GM21447 (cell line): ENCODE results near the gene HELZ.
"Not testable (repeated sequence)": the region's sequence is repeated elsewhere in the genome, so short reads cannot be mapped to it uniquely, and the experiment has no call there.

Source experiments
- ATAC-seq: cut with Tn5 transposase; IDR thresholded peaks from one replicate; pipeline ENCODE4 v1.9.1; 2021; ENCODE audit not compliant: unreplicated experiment

The HELZ gene

DNA sequence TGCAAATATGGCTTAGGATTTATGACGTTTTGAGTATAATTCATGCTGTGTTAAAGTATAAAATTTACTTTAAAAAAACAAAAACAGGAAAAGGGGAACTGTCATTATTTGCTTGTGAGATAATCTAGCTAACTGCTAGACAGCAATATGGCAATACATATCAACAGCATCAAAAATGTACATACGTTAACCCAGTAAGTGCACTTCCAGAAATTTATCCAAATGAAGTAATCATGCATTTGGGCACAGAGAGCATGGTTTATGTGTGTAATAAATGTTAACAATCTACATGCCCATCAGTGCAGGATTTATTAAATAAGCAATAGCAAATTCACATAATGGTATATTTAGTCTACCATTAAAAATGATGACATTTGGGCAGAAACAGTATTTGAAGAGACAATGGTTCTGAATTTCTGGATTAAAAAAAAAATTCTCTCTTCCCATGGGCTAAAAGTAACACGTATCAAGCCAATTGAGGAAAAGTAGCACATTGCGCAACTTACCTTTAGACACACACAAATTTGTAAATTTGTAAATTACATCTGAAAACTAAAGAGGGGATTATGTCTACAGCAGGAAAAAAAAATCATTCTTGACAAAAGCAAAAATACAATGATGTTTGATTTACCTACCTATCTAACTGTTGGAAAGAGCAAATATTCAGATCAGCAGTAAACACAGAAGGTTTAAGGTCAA lies 120.4 kb downstream of the HELZ start:
- no peak for ATAC-seq

DNA sequence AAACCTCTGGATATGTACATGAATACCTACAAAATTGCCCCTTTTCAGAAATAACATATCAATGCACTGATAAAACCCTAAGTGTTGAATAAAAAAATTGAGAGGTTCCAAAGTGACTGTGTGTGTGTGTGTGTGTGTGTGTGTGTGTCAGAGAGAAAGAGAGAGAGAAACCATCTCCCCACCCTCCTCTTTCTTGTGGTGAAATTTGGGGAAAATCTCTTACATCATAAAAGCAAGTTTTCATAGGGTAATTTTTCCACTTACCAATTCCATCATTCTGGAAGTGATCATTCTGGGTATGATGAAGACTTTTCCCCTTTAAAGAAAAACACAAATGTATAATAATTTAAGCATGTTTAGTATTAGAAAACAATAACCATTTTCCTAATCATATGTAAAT lies 121.3 kb downstream of the HELZ start:
- no peak for ATAC-seq

DNA sequence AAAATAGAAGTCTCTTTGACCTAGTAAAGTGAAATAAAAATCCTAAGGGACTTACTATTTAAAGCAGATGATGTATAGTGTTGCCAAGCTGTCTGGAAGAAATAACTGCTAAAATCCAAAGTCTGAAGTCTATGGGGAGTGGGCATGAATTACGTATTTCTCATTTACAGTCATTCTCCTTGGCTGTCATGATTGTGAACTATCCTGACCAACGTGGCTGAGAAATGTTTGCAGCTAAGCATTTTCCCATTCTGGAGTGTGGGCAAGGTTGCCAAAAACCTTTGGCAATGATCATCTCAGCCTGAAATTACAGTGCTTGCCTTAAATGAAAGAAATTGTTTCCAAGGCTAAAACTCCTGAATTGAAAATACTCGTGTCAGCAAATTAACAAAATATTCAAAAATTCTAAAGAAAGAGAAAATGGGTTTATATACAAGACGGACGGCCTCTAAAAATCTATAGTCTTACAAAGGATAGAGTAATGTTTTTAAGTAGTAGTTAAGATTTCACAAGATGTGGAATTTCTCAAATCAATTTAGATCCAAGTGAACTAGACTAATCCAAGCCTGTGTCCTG lies 123.6 kb downstream of the HELZ start:
- no peak for ATAC-seq

DNA sequence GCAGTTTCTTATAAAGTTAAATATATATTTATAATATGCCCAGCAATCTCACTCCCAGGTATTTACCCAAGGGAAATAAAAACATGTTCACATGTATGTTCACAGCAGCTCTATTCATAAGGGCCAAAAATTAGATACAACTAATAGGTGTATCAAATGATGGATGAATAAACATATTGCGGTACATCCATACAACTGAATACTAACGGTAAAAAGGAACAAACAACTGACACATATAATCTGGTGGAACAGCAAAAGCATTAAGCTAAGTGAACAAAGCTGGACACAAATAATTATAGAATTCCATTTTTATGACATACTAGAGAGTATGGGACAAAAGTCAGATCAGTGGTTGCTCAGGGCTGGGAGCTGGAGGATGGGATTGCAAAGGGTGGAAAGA lies 125.9 kb downstream of the HELZ start:
- ATAC-seq = no peak

DNA sequence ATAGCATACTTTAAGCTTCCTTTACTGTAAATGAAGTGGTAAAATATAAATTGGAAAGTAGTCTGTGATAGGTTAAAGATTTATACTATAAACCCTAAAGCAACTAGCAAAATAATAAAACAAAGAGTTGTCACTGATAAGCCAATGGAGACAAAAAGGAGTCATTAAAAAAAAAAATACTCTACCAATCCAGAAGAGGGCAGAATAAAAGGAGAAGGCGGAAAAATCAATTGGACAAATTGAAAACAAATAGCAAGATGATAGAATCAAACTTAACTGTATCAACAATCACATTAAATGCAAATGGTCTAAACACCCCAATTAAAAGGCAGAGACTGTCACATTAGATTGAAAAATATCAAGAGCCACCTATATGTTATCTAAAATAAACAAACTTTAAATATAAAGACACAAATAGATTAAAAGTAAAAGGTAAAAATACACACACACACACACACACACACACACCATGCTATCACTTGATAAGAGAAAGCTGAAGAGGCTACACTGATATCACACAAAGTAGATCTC lies 128.9 kb downstream of the HELZ start:
- no peak for ATAC-seq

DNA sequence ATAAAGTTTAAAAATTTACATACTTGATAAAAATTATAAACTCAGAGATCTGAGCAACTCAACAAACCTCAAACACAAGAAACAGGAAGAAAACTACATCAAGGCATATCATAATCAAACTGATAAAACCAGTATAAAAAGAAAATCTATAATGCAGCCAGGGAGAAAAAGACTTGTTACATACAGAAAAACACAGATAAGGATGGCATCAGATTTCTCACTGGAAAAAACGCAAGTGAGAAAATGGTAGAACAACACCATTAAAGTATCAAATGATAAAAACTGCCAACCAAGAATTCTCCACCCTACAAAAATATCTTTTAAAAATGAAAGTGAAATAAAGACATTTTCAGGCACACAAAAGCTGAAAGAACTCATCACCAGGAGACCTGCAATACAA lies 129.6 kb downstream of the HELZ start:
- no peak for ATAC-seq

DNA sequence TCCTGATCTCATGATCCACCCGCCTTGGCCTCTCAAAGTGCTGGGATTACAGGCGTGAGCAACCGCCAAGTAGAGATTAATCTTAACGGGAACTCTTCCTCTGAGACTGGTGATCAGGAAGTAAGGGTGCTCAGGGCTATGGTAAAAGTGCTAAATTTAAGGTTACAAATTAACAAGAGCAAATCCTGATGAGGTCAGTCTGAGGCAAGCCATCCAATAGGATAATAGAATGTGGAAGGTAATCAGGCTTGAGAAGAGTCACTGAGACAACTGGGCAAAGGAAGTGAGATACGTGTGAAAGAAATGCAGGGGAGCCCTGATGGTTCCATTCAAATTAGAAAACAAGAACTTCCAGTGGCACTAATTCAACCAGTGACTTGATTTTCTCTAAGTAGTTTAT lies 131.5 kb downstream of the HELZ start:
- no peak for ATAC-seq

DNA sequence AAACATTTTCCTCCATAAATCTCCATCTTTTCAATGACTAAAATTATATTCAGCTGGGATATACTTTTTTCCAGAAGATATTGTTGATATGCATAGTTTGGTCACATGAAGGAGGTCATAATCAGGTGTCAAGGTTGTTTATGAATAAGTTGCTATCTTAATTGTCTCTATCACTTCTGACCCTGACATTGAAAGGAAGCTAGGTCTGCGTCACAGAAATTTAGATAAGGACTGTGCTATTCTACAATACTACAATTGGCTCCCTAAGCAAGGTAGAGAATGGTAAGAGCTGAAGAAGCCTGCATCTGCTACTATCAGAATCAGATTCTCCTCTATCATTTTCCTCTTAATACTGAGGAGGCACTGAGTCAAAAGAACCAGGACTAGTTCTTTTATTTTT lies 133.2 kb downstream of the HELZ start:
- ATAC-seq = no peak

DNA sequence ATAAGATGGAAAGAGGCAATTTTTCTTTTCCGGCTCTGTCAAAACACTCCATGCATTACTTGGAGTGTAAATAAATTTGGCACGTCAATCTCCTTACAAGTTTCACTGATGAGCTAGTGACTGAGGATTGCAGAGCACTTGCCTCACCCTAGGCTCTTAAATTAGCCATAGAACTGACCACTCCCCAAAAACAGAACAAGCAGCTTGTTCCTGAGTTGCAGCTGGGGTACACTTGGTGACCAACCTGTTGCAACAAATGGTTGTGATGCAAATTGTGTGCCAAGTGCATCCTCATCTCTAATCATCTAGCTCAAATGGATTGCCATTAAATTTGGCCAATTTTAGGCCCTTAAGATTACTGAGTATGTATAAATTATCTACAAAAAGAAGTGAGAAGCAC lies 133.7 kb downstream of the HELZ start:
- ATAC-seq = no peak

DNA sequence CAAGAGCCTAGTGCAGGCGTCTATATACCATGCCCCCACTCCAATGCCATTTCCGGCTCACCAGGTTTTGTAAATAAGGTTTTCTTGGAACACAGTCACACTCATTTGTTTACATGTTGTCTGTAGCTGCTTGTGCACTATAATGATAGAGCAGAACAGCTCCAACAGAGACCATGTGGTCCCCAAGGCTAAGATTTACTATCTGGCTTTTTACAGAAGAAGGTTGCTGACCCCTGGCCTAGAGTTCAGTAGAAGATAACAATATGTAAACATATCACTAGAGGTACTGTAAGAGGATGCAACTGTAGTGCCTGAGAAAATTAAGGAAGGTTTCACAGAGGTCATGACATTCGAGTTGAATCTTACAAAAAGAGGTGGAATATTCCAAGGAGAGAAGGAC lies 134.4 kb downstream of the HELZ start:
- ATAC-seq = no peak

DNA sequence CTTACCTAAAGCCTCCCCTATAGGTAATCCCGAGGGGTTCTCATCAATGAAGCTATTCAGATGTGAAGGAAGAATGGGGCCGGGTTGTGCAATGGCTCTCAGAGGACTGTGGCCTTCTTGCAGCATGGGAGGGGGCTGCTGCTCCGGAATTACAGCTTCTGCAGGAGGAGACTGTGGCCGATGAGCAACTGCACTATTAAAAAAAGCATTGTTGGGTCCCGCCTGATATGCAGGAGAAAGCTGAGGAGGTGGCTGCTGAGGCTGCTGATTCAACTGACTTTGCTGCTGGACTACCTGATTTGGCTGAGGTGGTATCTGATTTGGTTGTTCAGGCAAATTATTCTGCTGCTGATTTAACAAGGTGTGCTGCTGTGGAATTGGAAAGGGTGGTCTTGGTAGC lies 135.9 kb downstream of the HELZ start:
- no peak for ATAC-seq

DNA sequence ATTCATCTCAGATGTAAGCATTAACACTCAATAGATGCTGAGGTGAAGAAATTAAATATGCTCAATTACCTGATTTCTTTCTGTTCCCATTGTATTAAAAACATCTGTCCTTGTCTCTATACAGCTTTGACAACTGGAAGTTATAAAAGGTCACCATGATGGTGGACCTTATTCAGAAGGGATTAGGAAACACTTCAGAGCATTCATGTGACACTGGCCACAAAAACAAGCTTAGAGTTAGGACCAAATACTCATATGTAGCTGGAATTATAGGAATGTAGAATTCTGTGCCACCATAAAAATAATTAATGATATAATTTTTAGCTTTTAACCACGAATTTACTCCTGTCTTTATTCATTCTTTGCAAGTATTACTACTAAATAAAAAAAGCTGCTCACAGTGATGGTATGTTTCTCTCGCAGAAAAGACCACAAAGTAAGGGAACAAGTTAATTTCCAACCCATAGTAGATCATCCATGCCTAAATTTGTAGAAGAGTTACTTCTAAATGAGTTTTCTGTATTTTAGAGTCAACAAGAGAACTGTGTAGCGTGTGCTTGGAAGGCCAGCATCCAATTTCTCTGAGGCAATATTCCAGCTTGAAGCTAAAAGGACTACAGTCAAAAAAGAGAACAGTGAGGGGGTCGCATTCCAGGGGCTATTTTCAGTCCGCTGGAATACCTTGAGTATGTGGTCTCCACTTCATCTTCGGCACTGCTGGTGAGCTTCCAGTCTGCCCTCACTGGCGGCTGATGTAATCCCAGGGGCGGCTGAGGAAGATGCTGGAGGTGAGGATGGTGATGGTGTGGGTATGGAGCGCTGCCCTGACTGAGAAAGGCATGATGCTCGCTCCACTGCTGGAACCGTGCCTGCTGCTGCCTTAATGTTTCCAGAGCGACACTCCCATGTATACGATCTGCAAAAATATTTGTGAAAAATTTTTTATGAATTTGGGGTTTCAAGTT lies 136.9 kb downstream of the HELZ start:
- ATAC-seq = no peak

DNA sequence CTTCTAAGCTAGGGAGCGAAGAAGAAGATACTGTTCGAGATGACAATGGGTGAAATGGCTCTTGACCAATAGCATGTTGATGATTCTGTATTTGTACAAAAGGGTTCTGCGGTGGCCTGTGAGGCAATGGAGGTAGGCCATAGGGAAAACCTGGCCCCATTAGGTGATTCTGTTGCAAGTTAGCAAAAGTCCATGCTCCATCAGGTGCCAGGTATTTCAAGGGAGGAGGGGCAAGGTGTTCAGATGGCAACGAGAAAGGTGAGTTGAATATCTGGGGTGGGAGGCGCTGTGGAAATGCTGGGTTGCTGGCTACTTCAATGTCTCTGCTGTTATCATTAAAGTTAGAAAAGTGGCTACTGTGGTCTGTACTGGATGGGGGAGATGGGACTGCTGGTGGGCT lies 137.8 kb downstream of the HELZ start:
- ATAC-seq = no peak

DNA sequence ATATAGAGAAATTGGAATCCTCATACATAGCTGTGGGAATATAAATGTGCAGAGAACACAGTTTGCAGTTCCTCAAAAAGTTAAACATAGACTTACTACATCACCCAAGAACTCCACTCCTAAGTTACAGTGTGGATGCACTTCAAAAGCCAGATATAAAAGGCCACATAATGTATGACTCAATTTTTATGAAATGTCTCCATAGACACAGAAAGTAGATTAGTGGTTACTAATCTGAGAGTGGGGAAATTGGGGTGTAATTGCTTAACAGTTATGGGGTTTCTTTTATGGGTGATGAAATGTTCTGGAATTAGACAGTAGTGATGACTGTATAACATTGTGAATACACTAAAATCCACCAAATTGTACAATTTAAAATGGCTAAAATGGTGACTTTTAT lies 139.8 kb downstream of the HELZ start:
- ATAC-seq = no peak

DNA sequence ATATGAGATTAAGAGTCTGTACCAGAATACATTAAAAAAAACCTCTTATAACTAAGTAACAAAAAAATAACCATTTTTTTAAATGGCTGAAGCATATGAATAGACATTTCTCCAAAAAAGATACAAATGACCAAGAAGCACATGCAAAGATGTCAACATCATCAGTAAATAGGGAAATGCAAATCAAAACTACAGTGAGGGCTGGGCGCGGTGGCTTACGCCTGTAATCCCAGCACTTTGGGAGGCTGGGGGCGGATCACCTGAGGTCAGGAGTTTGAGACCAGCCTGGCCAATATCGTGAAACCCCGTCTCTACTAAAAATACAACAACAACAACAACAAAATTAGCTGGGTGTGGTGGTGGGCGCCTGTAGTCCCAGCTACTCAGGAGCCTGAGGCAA lies 140.4 kb downstream of the HELZ start:
- ATAC-seq = not testable (repeated sequence)

DNA sequence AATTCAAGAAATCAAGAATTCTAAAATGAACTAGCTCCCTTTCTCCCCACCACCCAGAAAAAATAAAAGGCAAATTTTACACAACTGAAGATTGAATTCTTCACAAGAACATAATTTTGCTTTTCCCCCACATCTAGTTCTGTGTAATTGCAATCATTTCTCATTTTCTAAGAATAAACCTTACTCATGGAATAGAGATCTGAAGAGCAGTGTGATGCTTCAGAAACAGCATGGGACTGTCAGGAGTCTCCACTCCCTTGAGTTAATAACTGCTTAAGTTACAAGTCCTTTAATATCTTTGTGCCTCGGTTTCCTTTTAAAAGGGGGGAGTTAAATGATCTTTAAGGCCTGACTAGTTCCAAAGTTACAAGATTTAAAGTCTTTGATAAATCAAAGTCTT lies 147.0 kb downstream of the HELZ start:
- no peak for ATAC-seq

DNA sequence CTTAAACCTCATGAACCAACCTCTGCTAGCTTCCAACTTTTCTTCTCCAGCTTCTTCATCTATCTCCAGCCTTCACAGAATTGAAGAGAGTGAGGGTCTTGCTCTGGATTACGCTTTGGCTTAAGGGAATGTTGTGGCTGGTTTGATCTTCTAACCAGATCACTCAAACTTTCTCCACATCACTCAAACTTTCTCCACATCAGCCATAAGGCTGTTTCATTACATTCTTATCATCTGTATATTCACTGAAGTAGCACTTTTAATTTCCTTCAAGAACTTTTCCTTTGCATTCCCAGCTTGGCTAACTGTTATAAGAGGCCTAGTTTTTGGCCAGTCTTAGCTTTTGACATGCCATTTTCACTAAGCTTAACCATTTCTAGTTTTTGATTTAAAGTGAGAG lies 148.4 kb downstream of the HELZ start:
- ATAC-seq = no peak

DNA sequence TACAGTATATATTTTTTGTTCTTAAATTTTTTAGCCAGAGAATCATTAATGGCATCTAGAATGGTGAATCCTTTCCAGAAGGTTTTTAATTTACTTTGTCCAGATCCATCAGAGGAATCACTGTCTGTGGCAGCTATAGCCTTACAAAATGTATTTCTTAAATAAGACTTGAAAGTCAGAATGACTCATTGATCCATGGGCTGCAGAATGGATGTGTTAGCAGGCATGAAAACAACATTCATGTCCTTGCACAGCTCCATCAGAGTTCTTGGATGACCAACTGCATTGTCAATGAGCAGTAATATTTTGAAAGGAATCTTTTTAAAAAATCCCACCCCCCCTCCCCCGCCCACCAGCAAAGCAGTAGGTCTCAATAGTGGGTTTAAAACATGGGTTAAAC lies 149.2 kb downstream of the HELZ start:
- no peak for ATAC-seq

DNA sequence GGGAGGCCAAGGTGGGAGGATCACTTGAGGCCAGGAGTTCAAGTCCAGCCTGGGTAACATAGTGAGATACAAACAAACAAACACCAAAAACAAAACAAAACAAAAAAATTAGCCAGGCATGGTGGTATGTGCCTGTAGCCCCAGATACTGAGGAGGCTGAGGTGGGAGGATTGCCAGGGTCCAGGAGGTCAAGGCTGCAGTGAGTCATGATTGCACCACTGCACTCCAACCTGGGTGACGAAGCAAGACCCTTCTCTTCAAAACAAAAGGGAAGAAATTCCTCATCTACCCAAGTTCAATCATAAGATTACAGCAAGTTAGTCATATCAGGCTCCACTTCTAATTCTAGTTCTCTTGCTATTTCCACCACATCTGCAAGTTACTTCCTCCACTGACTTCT lies 149.7 kb downstream of the HELZ start:
- ATAC-seq = not testable (repeated sequence)

DNA sequence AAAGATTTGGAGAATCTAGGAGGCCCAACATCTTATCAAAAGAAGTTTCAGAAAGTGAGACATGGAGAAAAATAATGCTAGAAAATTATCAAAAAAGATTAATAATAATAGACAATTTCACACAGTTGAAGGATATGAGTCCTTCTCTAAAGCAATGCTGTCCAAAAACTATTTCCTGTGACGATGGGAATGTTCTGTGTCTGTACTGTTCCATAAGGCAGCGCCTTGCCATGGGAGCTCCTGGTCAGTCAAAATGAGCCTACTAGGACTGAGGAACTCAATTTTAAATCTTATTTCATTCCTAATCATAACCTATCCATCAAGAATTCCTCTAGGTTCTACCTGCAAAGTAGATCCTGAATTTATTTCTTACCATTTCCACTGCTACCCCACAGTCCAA lies 151.6 kb downstream of the HELZ start:
- no peak for ATAC-seq

DNA sequence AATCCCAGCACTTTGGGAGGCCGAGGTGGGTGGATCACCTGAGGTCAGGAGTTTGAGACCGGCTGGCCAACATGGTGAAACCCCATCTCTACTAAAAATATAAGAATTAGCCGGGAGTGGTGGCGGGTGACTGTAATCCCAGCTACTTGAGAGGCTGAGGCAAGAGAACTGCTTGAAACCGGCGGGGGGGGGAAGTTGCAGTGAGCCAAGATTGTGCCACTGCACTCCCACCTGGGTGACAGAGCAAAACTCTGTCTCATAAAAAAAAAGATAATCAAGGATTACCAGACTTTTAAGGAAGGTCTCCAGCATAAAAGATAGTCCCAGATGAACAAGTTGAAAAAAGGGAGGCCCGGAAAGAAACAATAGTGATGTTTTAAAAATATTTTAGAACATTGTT lies 152.3 kb downstream of the HELZ start:
- ATAC-seq = not testable (repeated sequence)

DNA sequence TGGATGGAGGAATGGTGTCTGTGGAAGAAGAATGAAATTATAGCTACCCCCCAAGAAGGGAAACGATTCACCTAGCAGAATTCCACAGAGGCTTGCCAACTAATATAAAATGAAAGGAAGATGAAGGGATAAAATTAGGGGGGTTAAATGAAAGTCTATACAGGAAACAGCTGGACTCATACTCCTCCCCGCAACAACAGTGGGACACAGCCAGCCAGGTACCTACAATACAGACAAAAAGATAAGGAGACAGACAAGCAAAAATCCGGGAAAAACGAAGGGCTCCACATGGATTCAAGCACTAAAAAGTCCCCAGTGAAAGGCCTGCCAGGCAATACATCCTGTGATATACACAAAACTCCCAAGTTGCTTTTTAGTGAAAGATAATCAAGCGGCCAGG lies 152.7 kb downstream of the HELZ start:
- ATAC-seq = no peak
